A549 (cell line): Measurements from ENCODE around the gene ANKRD23. TPM values are rescaled to one million over a fixed set of nuclear protein-coding genes. Genes with fewer than 3 reads are reported as not detected.
A peak's percentile ranks its signal among the peaks of the same experiment; 100 is the strongest.

ENCODE experiments used
- ATAC-seq, 2 experiments: fragments of 200-7000 bp in 1 of 2; fragments of >200 bp in 1 of 2; cut with Nextera tagmentation in 1 of 2; cut with Tn5 transposase in 1 of 2; 3 replicates each; pipeline versions ENCODE4 v1.8.0 to v1.9.1; 2018 to 2020; ENCODE audit warnings: mild to moderate bottlenecking in 1 of 2, moderate library complexity in 1 of 2
- CTCF ChIA-PET: fragments of 300-600 bp; sonication (Branson Sonifier 250); formaldehyde crosslinking; extraction: SDS; loops from one replicate; lab custom pipeline; 2021; ENCODE audit warnings: antibody characterized with exemption, inconsistent platforms; lab: Yijun Ruan, JAX
- POLR2A ChIA-PET: fragments of 350-600 bp; formaldehyde crosslinking; extraction: SDS; loops from one replicate; lab custom pipeline; 2021; ENCODE audit warnings: antibody characterized with exemption, inconsistent platforms; lab: Yijun Ruan, JAX
- DNase-seq, 2 experiments: peaks; one replicate each; pipeline versions ENCODE4 v3.0.0 to v3.0.0-alpha.2; 2011 to 2016; ENCODE audit warnings: low read depth in 1 of 2, low spot score in 1 of 2
- FAIRE-seq: peaks from 2 replicates; lab custom pipeline; 2011; peaks lifted over from hg19 to GRCh38; lab: Jason Lieb, UNC
- H3K27ac ChIP-seq, 2 experiments: fragments of >200 bp; sonication (Bioruptor Twin); formaldehyde crosslinking; 3 replicates each; pipeline ENCODE4 v1.5.1; 2016 to 2017
- H3K4me1 ChIP-seq: fragments of >200 bp; sonication (Bioruptor Twin); formaldehyde crosslinking; 3 replicates; pipeline ENCODE4 v1.6.1; 2016
- H3K4me2 ChIP-seq: fragments of >200 bp; sonication (Bioruptor Twin); formaldehyde crosslinking; 3 replicates; pipeline ENCODE4 v1.6.1; 2016
- H3K4me3 ChIP-seq: fragments of >200 bp; sonication (Bioruptor Twin); formaldehyde crosslinking; 3 replicates; pipeline ENCODE4 v1.5.1; 2016
- H3K9me3 ChIP-seq: fragments of >200 bp; sonication (Bioruptor Twin); formaldehyde crosslinking; 3 replicates; pipeline ENCODE4 v1.6.1; 2016
- ATOH8 ChIP-seq: fragments of 250-450 bp; sonication (Bioruptor Pico); IDR thresholded peaks from 2 replicates; pipeline ENCODE4 v1.5.0; 2020; ENCODE audit warnings: low read depth, mild to moderate bottlenecking, moderate library complexity
- BCL3 ChIP-seq: fragments of >200 bp; sonication (Bioruptor Twin); formaldehyde crosslinking; IDR thresholded peaks from 3 replicates; pipeline ENCODE4 v1.6.1; 2016
- BHLHE40 ChIP-seq: IDR thresholded peaks from 2 replicates; pipeline ENCODE4 v1.6.1; 2012; ENCODE audit warnings: low read depth, low read length, inconsistent platforms
- CHD4 ChIP-seq: fragments of 200-600 bp; sonication (generic); IDR thresholded peaks from 2 replicates; pipeline ENCODE4 v1.6.1; 2016; ENCODE audit warnings: antibody characterized with exemption, mild to moderate bottlenecking, borderline replicate concordance
- ESRRA ChIP-seq: fragments of 150-350 bp; IDR thresholded peaks from 2 replicates; pipeline ENCODE4 v1.6.1; 2014; ENCODE audit warnings: mild to moderate bottlenecking, low read length, borderline replicate concordance
- FOXS1 ChIP-seq: fragments of 250-450 bp; sonication (Bioruptor Pico); IDR thresholded peaks from 2 replicates; pipeline ENCODE4 v1.5.0; 2020; ENCODE audit warnings: mild to moderate bottlenecking, moderate library complexity
- HEYL ChIP-seq: fragments of 250-450 bp; sonication (Bioruptor Pico); IDR thresholded peaks from 2 replicates; pipeline ENCODE4 v1.8.0; 2021; ENCODE audit warnings: mild to moderate bottlenecking, moderate library complexity
- HMGXB4 ChIP-seq: fragments of 250-450 bp; sonication (Bioruptor Pico); IDR thresholded peaks from 2 replicates; pipeline ENCODE4 v1.5.0; 2021; ENCODE audit warnings: mild to moderate bottlenecking, moderate library complexity, borderline replicate concordance
- HOXB13 ChIP-seq: fragments of 250-450 bp; sonication (Bioruptor Pico); IDR thresholded peaks from 2 replicates; pipeline ENCODE4 v1.5.0; 2020; ENCODE audit warnings: low read depth, mild to moderate bottlenecking, moderate library complexity
- JUNB ChIP-seq: fragments of >200 bp; sonication (Bioruptor Twin); formaldehyde crosslinking; IDR thresholded peaks from 2 replicates; pipeline ENCODE4 v1.6.1; 2016
- MYC ChIP-seq: IDR thresholded peaks from 2 replicates; pipeline ENCODE4 v1.6.1; 2012; ENCODE audit warnings: mild to moderate bottlenecking, inconsistent platforms, low read length, improper control_type of control experiment, borderline replicate concordance
- POLR2AphosphoS2 ChIP-seq: conservative IDR thresholded peaks from 2 replicates; pipeline ENCODE4 v1.6.1; 2012; ENCODE audit warnings: low read length, improper control_type of control experiment, inconsistent platforms
- RCOR1 ChIP-seq: fragments of 150-350 bp; IDR thresholded peaks from 2 replicates; pipeline ENCODE4 v1.6.1; 2014; ENCODE audit warnings: antibody characterized with exemption, low read length, low read depth
- REST ChIP-seq: fragments of 200-600 bp; sonication (generic); IDR thresholded peaks from 2 replicates; pipeline ENCODE4 v1.6.1; 2016; ENCODE audit warnings: antibody characterized with exemption, mild to moderate bottlenecking, moderate library complexity
- SREBF2 ChIP-seq: fragments of 450-650 bp; IDR thresholded peaks from 2 replicates; pipeline ENCODE4 v1.6.1; 2014; ENCODE audit warnings: mild to moderate bottlenecking, moderate library complexity
- ZC3H11A ChIP-seq: fragments of 450-650 bp; IDR thresholded peaks from 2 replicates; pipeline ENCODE4 v1.6.1; 2014; ENCODE audit warnings: antibody characterized with exemption, mild to moderate bottlenecking
- ZFP36 ChIP-seq: fragments of 450-650 bp; IDR thresholded peaks from 2 replicates; pipeline ENCODE4 v1.6.1; 2014; ENCODE audit warnings: borderline replicate concordance; ENCODE audit not compliant: partially characterized antibody
- ZNF302 ChIP-seq: fragments of 250-450 bp; sonication (Bioruptor Pico); IDR thresholded peaks from 2 replicates; pipeline ENCODE4 v1.9.0; 2021; ENCODE audit warnings: inconsistent platforms, mild to moderate bottlenecking, moderate library complexity
- WGBS: methylation state at CpG from one replicate; pipeline ENCODE4 v1.1.6; 2017; ENCODE audit errors: missing lambda C conversion rate; 5-methylcytosine and 5-hydroxymethylcytosine counted together
- polyA plus RNA-seq, 4 experiments: library from polyadenylated mRNA; depleted of rRNA in 3 of 4; stranded (reverse); fragments of >200 nt; fragmentation: RNase III in 1 of 4; extraction: RNeasy Plus Mini Kit Qiagen cat#74134 plus additional on column Dnase treatment in 1 of 4; gene quantifications; 2 replicates in 3 of 4; 3 replicates in 1 of 4; pipeline ENCODE4 v1.2.3, GENCODE V29; 2011 to 2017

ANKRD23 gene
- polyA plus RNA-seq, 2 of the 4 experiments (the other 2 are of a cell fraction): 1.9 to 2.4 TPM

GRCh38 chr2:96792772-96793749, 50.8 kb downstream of the ANKRD23 start:
- WGBS: 84% methylated on average over 17 of the region's 17 CpGs
- POLR2A ChIA-PET: no interaction called here
- CTCF ChIA-PET: interaction anchor here (0.6 to 1.3 kb wide), 5 partner anchors 9 to 243 kb away, joined by 3 to 5 read pairs (median 4); partner anchors contain the start of gene CNNM4
- peaks cover 11% of the 10 kb centered on the region for H3K4me1 ChIP-seq
- ATAC-seq (no peak; a peak in 1 of 6 replicates), FAIRE-seq (no peak), DNase-seq (no peak)
- no peaks in the 10 kb centered on the region for H3K9me3 ChIP-seq
- no peak overlapping the region for H3K4me3 ChIP-seq
- no peak overlapping the region for H3K27ac ChIP-seq
- TF ChIP-seq POLR2AphosphoS2 (no peak), ATOH8 (CRISPR knock-in tag) (no peak), FOXS1 (CRISPR knock-in tag) (no peak), RCOR1 (no peak), CHD4 (no peak), BHLHE40 (no peak), SREBF2 (no peak), REST (no peak), HEYL (CRISPR knock-in tag) (no peak), ZNF302 (CRISPR knock-in tag) (no peak), HOXB13 (CRISPR knock-in tag) (no peak), MYC (no peak), JUNB (no peak), HMGXB4 (CRISPR knock-in tag) (no peak), ZC3H11A (no peak), ZFP36 (no peak), ESRRA (no peak)
- H3K4me2 ChIP-seq: no peak overlapping the region

- Histone ChIP-seq H3K27ac (peak overlapping the region in 1 of 2 experiments; percentile 85; a peak in 3 of 6 replicates), H3K4me2 (0 out of 3 replicates have a peak overlapping the region, but pooled peaks have one; percentile 55), H3K4me1 (peaks cover 30% of the 10 kb centered on the region), H3K4me3 (no peak overlapping the region), H3K9me3 (no peaks in the 10 kb centered on the region)
- POLR2A ChIA-PET: no interaction called here
- DNase-seq (no peak), ATAC-seq (no peak), FAIRE-seq (no peak)
- CTCF ChIA-PET: interaction anchor here (0.8 to 1.3 kb wide), 4 partner anchors 12 to 198 kb away, joined by 3 to 7 read pairs (median 3); partner anchors contain the start of gene CNNM4
- TF ChIP-seq BCL3 (no peak), ESRRA (no peak), JUNB (no peak)
- WGBS: 77% methylated on average over 6 of the region's 6 CpGs
Measured at GRCh38 chr2:96789245-96789617, 54.6 kb downstream of the ANKRD23 start.
